Neural crest cell (in vitro differentiated cells): ENCODE data around the gene YBX2. TPM values are rescaled to one million over a fixed set of nuclear protein-coding genes. Genes with fewer than 3 reads are reported as not detected.

Experiments
- DNase-seq: peaks from one replicate; pipeline ENCODE4 v3.0.0; 2021; ENCODE audit warnings: low read depth, mixed read lengths, low spot score
- H3K27ac Mint-ChIP-seq: one replicate; pipeline ENCODE4 v1.8.0; 2021; ENCODE audit warnings: mild to moderate bottlenecking, mixed read lengths; ENCODE audit not compliant: unreplicated experiment
- H3K27me3 Mint-ChIP-seq: 2 replicates; pipeline ENCODE4 v1.8.0; 2021; ENCODE audit warnings: low read depth, mild to moderate bottlenecking, mixed read lengths
- H3K36me3 Mint-ChIP-seq: 2 replicates; pipeline ENCODE4 v1.8.0; 2021; ENCODE audit warnings: low read depth, mild to moderate bottlenecking, mixed read lengths
- H3K4me1 Mint-ChIP-seq: 2 replicates; pipeline ENCODE4 v1.8.0; 2021; ENCODE audit warnings: mixed read lengths
- H3K4me3 Mint-ChIP-seq: one replicate; pipeline ENCODE4 v1.8.0; 2021; ENCODE audit warnings: mild to moderate bottlenecking, mixed read lengths
- H3K9me3 Mint-ChIP-seq: 2 replicates; pipeline ENCODE4 v1.8.0; 2021; ENCODE audit warnings: mixed read lengths
- CTCF ChIP-seq: fragments of 200-600 bp; sonication (generic); conservative IDR thresholded peaks from 2 replicates; pipeline ENCODE4 v1.5.0; 2021; ENCODE audit warnings: antibody characterized with exemption, mild to moderate bottlenecking
- total RNA-seq: library from RNA; stranded (reverse); gene quantifications from 2 replicates; pipeline ENCODE4 v1.2.1, GENCODE V29; 2021

YBX2 gene
- total RNA-seq, 1 donor from 2014 or later: 0.54 TPM

- Mint-ChIP-seq H3K27ac (no peak within 1 kb of the TSS), H3K9me3 (no peaks in the 10 kb centered on the region)
- no peak for DNase-seq
These were observed 32.1 kb downstream of the YBX2 start, which contains the start of gene CLDN7 for GRCh38 chr17:7262192-7262934. CLDN7 (minus strand) TSS chr17:7262478; CDS start chr17:7262043, 435 bp downstream.

GRCh38 chr17:7261379-7262191 lies 32.9 kb downstream of the YBX2 start:
- H3K4me1 Mint-ChIP-seq: peaks cover 13% of the 10 kb centered on the region
- TF ChIP-seq CTCF: no peak
- H3K4me3 Mint-ChIP-seq: peak overlapping the region; percentile 72
- no peak overlapping the region for H3K27ac Mint-ChIP-seq
- no peak for DNase-seq
- peaks cover 9% of the 10 kb centered on the region for H3K36me3 Mint-ChIP-seq
- H3K9me3 Mint-ChIP-seq: no peaks in the 10 kb centered on the region
- peaks cover 80% of the 10 kb centered on the region for H3K27me3 Mint-ChIP-seq

More at GRCh38 chr17:7262192-7262934, 32.1 kb downstream of the YBX2 start, which contains the start of gene CLDN7:
- Mint-ChIP-seq H3K27me3 (peaks cover 84% of the 10 kb centered on the region), H3K36me3 (peaks cover 6% of the 10 kb centered on the region), H3K4me1 (peaks cover 13% of the 10 kb centered on the region), H3K4me3 (peak within 1 kb of the TSS; percentile 44)
- no peak for TF ChIP-seq CTCF

- H3K4me3 Mint-ChIP-seq: peak overlapping the region; percentile 72
- peaks cover 77% of the 10 kb centered on the region for H3K27me3 Mint-ChIP-seq
- H3K4me1 Mint-ChIP-seq: peaks cover 13% of the 10 kb centered on the region
- H3K9me3 Mint-ChIP-seq: no peaks in the 10 kb centered on the region
- no peak for TF ChIP-seq CTCF
- no peak overlapping the region for H3K27ac Mint-ChIP-seq
- H3K36me3 Mint-ChIP-seq: peaks cover 13% of the 10 kb centered on the region
- DNase-seq: no peak
These were observed 33.6 kb downstream of the YBX2 start for GRCh38 chr17:7260651-7261378.

GRCh38 chr17:7260151-7260550 lies 34.3 kb downstream of the YBX2 start:
- Mint-ChIP-seq H3K9me3 (no peaks in the 10 kb centered on the region), H3K4me1 (peaks cover 13% of the 10 kb centered on the region), H3K27ac (no peak overlapping the region), H3K36me3 (peaks cover 13% of the 10 kb centered on the region), H3K4me3 (no peak overlapping the region), H3K27me3 (peaks cover 70% of the 10 kb centered on the region)
- no peak for TF ChIP-seq CTCF
- DNase-seq: no peak

- H3K27ac Mint-ChIP-seq: no peak overlapping the region
- H3K36me3 Mint-ChIP-seq: peaks cover 17% of the 10 kb centered on the region
- peaks cover 64% of the 10 kb centered on the region for H3K27me3 Mint-ChIP-seq
- peaks cover 13% of the 10 kb centered on the region for H3K4me1 Mint-ChIP-seq
- no peaks in the 10 kb centered on the region for H3K9me3 Mint-ChIP-seq
- H3K4me3 Mint-ChIP-seq: peak overlapping the region; percentile 1
- DNase-seq: no peak
- TF ChIP-seq CTCF: no peak
These were observed 34.9 kb downstream of the YBX2 start for GRCh38 chr17:7259555-7259889.
